Measurements from ENCODE around the gene NR5A2. TPM values are rescaled to one million over a fixed set of nuclear protein-coding genes. Genes with fewer than 3 reads are reported as not detected.

NR5A2 gene
- total RNA-seq, 1 experiment from 2014 or later, result 22.3 TPM

DNA sequence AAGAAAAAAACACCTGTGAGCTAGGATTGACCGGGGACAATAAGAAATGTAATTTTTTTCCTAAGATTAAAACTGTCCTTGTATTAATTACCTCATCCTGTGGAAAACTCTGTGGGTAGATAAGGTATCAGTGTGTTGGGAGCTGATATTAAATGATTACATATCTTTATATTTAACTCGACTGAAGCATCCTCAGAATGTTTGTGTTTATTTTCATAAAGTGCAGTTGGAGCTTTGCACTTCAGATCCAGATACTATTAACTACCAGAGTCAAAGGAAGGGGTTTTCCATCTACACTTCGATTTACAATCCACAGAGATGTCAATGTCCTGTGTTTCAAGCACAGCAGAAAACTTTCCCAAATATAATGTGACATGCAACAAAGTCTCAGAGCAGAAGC, 164.5 kb downstream of the NR5A2 start:
- TF ChIP-seq ELF4 (CRISPR knock-in tag; IDR thresholded peaks at IDR 0.05; ENCODE audit: low read depth) (no peak), GTF2I (CRISPR knock-in tag; conservative IDR thresholded peaks at IDR 0.05) (no peak), ZBTB21 (CRISPR knock-in tag; IDR thresholded peaks at IDR 0.05; ENCODE audit: borderline replicate concordance) (no peak)
- TF ChIP-seq, protein P1, sequence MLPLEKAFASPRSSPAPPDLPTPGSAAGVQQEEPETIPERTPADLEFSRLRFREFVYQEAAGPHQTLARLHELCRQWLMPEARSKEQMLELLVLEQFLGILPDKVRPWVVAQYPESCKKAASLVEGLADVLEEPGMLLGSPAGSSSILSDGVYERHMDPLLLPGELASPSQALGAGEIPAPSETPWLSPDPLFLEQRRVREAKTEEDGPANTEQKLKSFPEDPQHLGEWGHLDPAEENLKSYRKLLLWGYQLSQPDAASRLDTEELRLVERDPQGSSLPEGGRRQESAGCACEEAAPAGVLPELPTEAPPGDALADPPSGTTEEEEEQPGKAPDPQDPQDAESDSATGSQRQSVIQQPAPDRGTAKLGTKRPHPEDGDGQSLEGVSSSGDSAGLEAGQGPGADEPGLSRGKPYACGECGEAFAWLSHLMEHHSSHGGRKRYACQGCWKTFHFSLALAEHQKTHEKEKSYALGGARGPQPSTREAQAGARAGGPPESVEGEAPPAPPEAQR (CRISPR knock-in tag; IDR thresholded peaks at IDR 0.05), result no peak
- TF ChIP-seq, protein P2, sequence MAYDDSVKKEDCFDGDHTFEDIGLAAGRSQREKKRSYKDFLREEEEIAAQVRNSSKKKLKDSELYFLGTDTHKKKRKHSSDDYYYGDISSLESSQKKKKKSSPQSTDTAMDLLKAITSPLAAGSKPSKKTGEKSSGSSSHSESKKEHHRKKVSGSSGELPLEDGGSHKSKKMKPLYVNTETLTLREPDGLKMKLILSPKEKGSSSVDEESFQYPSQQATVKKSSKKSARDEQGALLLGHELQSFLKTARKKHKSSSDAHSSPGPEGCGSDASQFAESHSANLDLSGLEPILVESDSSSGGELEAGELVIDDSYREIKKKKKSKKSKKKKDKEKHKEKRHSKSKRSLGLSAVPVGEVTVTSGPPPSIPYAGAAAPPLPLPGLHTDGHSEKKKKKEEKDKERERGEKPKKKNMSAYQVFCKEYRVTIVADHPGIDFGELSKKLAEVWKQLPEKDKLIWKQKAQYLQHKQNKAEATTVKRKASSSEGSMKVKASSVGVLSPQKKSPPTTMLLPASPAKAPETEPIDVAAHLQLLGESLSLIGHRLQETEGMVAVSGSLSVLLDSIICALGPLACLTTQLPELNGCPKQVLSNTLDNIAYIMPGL (CRISPR knock-in tag; IDR thresholded peaks at IDR 0.05), result no peak
- POLR2A ChIA-PET, result interaction anchor here (0.6 kb wide), 2 partner anchors 27 to 314 kb away, joined by 3 to 4 read pairs; no protein-coding TSS in a partner anchor
- peaks cover 8% of the 10 kb centered on the region for H3K36me3 Mint-ChIP-seq

DNA sequence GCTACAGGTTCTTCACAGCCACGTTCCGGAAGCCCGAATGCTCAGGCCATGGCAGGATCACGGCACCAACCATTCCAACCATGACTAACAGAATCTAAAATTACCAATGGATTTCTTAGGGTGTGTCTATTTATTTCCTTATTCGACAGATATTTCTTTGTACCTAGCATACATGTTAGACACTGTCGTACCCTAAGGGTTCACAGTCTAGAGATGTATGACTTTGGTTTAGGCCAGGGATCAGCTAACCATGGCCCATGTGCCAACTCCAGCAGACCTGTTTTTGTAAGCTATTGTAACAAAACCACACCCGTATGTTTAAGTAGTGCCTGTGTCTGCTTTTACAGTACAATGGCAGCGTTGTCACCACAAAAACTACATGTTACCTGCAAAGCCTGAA, 167.0 kb downstream of the NR5A2 start:
- Mint-ChIP-seq H3K9me3 (peaks cover 3% of the 10 kb centered on the region; the same call in 1 of the 2 replicates), H3K4me3 (no peak overlapping the region), H3K4me1 (peaks cover 13% of the 10 kb centered on the region), H3K36me3 (peaks cover 3% of the 10 kb centered on the region; the same call in 1 of the 2 replicates), H3K27ac (no peak overlapping the region), H3K27me3 (ENCODE audit: low read depth) (peaks cover 3% of the 10 kb centered on the region; the same call in 1 of the 2 replicates)
- TF ChIP-seq ZNF423 (CRISPR knock-in tag; IDR thresholded peaks at IDR 0.05), result no peak
- no peak for TF ChIP-seq ZNF232 (CRISPR knock-in tag; IDR thresholded peaks at IDR 0.05)
- no peak for TF ChIP-seq PRDM15 (CRISPR knock-in tag; IDR thresholded peaks at IDR 0.05)
- TF ChIP-seq AFF4 (CRISPR knock-in tag; IDR thresholded peaks at IDR 0.05; ENCODE audit: borderline replicate concordance), result no peak
- no peak for TF ChIP-seq ELF4 (CRISPR knock-in tag; IDR thresholded peaks at IDR 0.05; ENCODE audit: low read depth)
- TF ChIP-seq MXD4 (CRISPR knock-in tag; IDR thresholded peaks at IDR 0.05; ENCODE audit: borderline replicate concordance), result no peak
- TF ChIP-seq NR1H2 (CRISPR knock-in tag; IDR thresholded peaks at IDR 0.05), result no peak
- no peak for TF ChIP-seq ZNF396 (CRISPR knock-in tag; IDR thresholded peaks at IDR 0.05; ENCODE audit: borderline replicate concordance)
- no peak for TF ChIP-seq USF1 (CRISPR knock-in tag; IDR thresholded peaks at IDR 0.05)
- TF ChIP-seq ARID4B (CRISPR knock-in tag; IDR thresholded peaks at IDR 0.05; ENCODE audit: borderline replicate concordance), result no peak
- no peak for TF ChIP-seq GABPB1 (CRISPR knock-in tag; IDR thresholded peaks at IDR 0.05)
- TF ChIP-seq MYBL2 (CRISPR knock-in tag; IDR thresholded peaks at IDR 0.05), result no peak
- TF ChIP-seq GTF2I (CRISPR knock-in tag; conservative IDR thresholded peaks at IDR 0.05), result no peak
- ChIA-PET POLR2A (no interaction called here), CTCF (no interaction called here)
- DNase-seq (ENCODE audit: low spot score) (no peak), ATAC-seq (no peak)

More for the DNA sequence above, 164.5 kb downstream of the NR5A2 start:
- Mint-ChIP-seq H3K9me3 (peaks cover 17% of the 10 kb centered on the region), H3K27ac (no peak overlapping the region), H3K4me3 (no peak overlapping the region), H3K27me3 (ENCODE audit: low read depth) (peaks cover 5% of the 10 kb centered on the region; the same call in 1 of the 2 replicates), H3K4me1 (no peaks in the 10 kb centered on the region)
- ATAC-seq, result no peak
- no peak for DNase-seq (ENCODE audit: low spot score)
- CTCF ChIA-PET, result no interaction called here
